Endothelial cell of umbilical vein (primary cell): ENCODE data around the gene CGNL1. TPM values are rescaled to one million over a fixed set of nuclear protein-coding genes. Genes with fewer than 3 reads are reported as not detected.

Experiments
- BruUV-seq: library from RNA; stranded (reverse); fragments of 400-500 nt; replicated peaks from 2 replicates; lab custom pipeline; 2021; lab: Mats Ljungman, UMichigan
- CTCF ChIA-PET: fragments of 300-600, 350-600 bp; sonication (Branson Sonifier 250); formaldehyde crosslinking; loops from one replicate; lab custom pipeline; 2021; ENCODE audit warnings: antibody characterized with exemption, inconsistent platforms; lab: Charles Lee
- POLR2A ChIA-PET: fragments of 300-600, 350-600 bp; sonication (Branson Sonifier 250); formaldehyde crosslinking; loops from one replicate; lab custom pipeline; 2021; ENCODE audit warnings: antibody characterized with exemption, inconsistent platforms; lab: Charles Lee
- DNase-seq: peaks from one replicate; pipeline ENCODE4 v3.0.0-alpha.2; 2011; ENCODE audit warnings: low read depth, low spot score
- FAIRE-seq: peaks from 2 replicates; lab custom pipeline; 2011; peaks lifted over from hg19 to GRCh38; lab: Jason Lieb, UNC
- H2AFZ ChIP-seq: 2 replicates; pipeline ENCODE4 v1.6.0; 2012; ENCODE audit warnings: low read depth, low read length, control low read depth, inconsistent platforms
- H3K27ac ChIP-seq: 2 replicates; pipeline ENCODE4 v1.5.1; 2011; ENCODE audit warnings: low read depth, mild to moderate bottlenecking, control low read depth, low read length, moderate library complexity; ENCODE audit not compliant: insufficient read depth
- H3K27me3 ChIP-seq, 2 experiments: 2 replicates each; pipeline versions ENCODE4 v1.6.0 to v1.6.1; 2011; ENCODE audit warnings: low read length in 2 of 2, mixed read lengths in 1 of 2; ENCODE audit not compliant: control insufficient read depth in 2 of 2, insufficient read depth in 2 of 2
- H3K36me3 ChIP-seq, 2 experiments: 2 replicates in 1 of 2; 3 replicates in 1 of 2; pipeline ENCODE4 v1.5.1; 2011; ENCODE audit warnings: low read length in 2 of 2, mild to moderate bottlenecking in 1 of 2, moderate library complexity in 1 of 2; ENCODE audit not compliant: control insufficient read depth in 2 of 2, insufficient read depth in 2 of 2; ENCODE audit errors: extremely low read depth in 1 of 2
- H3K4me1 ChIP-seq: 3 replicates; pipeline ENCODE4 v1.5.1; 2011; ENCODE audit warnings: mild to moderate bottlenecking, low read length; ENCODE audit not compliant: control insufficient read depth, insufficient read depth; ENCODE audit errors: extremely low read depth
- H3K4me2 ChIP-seq: 2 replicates; pipeline ENCODE4 v1.6.1; 2011; ENCODE audit warnings: low read length, control low read depth, mixed read lengths; ENCODE audit not compliant: insufficient read depth
- H3K4me3 ChIP-seq, 3 experiments: fragments of 200-600 bp in 1 of 3; sonication (generic), shearing (Covaris generic) in 1 of 3; replicated peaks in 1 of 3; 2 replicates each; pipeline ENCODE4 v1.5.1; 2011 to 2016; ENCODE audit warnings: control low read depth in 3 of 3, low read length in 3 of 3, mild to moderate bottlenecking in 2 of 3, inconsistent platforms in 1 of 3, low read depth in 1 of 3, moderate library complexity in 1 of 3; ENCODE audit not compliant: insufficient read depth in 1 of 3
- H3K79me2 ChIP-seq: 2 replicates; pipeline ENCODE4 v1.6.0; 2012; ENCODE audit warnings: low read length, inconsistent platforms; ENCODE audit not compliant: control insufficient read depth, insufficient read depth
- H3K9ac ChIP-seq: replicated peaks from 2 replicates; pipeline ENCODE3; 2011; ENCODE audit warnings: low read length, control low read depth; ENCODE audit not compliant: insufficient read depth; ENCODE audit errors: extremely low read depth
- H3K9me1 ChIP-seq: replicated peaks from 3 replicates; pipeline ENCODE4 v1.6.0; 2011; ENCODE audit warnings: mild to moderate bottlenecking, low read length; ENCODE audit not compliant: control insufficient read depth, insufficient read depth; ENCODE audit errors: extremely low read depth
- H3K9me3 ChIP-seq: replicated peaks from 2 replicates; pipeline ENCODE4 v1.5.1; 2012; ENCODE audit warnings: low read length, inconsistent platforms; ENCODE audit not compliant: control insufficient read depth, insufficient read depth
- H4K20me1 ChIP-seq: replicated peaks from 2 replicates; pipeline ENCODE3; 2011; ENCODE audit warnings: mild to moderate bottlenecking, low read length; ENCODE audit not compliant: control insufficient read depth, insufficient read depth; ENCODE audit errors: extremely low read depth
- CTCF ChIP-seq, 2 donors: IDR thresholded peaks; 1 replicate in 1 of 2; 2 replicates in 1 of 2; pipeline ENCODE4 v1.5.1; 2011; ENCODE audit warnings: low read length in 2 of 2, mild to moderate bottlenecking in 2 of 2, moderate library complexity in 2 of 2, control low read depth in 1 of 2, inconsistent platforms in 1 of 2, low read depth in 1 of 2; ENCODE audit not compliant: insufficient read depth in 1 of 2; ENCODE audit errors: extremely low read depth in 1 of 2
- EZH2 ChIP-seq: IDR thresholded peaks from 2 replicates; pipeline ENCODE4 v1.6.1; 2012; ENCODE audit warnings: borderline replicate concordance, low read depth, mild to moderate bottlenecking, moderate library complexity, low read length, inconsistent platforms; ENCODE audit not compliant: severe bottlenecking
- FOS ChIP-seq: IDR thresholded peaks from 2 replicates; pipeline ENCODE4 v1.6.1; 2011; ENCODE audit warnings: mild to moderate bottlenecking, low read length, moderate library complexity, borderline replicate concordance; ENCODE audit not compliant: insufficient read depth
- GATA2 ChIP-seq: IDR thresholded peaks from 2 replicates; pipeline ENCODE4 v1.7.0; 2011; ENCODE audit warnings: low read depth, mild to moderate bottlenecking, moderate library complexity, mixed read lengths, low read length; ENCODE audit not compliant: insufficient read length, insufficient read depth
- JUN ChIP-seq: IDR thresholded peaks from 2 replicates; pipeline ENCODE4 v1.6.1; 2011; ENCODE audit warnings: borderline replicate concordance, low read depth; ENCODE audit not compliant: insufficient read length, insufficient read depth
- MAX ChIP-seq: IDR thresholded peaks from 2 replicates; pipeline ENCODE4 v1.6.1; 2011; ENCODE audit not compliant: insufficient read depth, insufficient read length
- MYC ChIP-seq: IDR thresholded peaks from one replicate; pipeline ENCODE4 v1.6.1; 2011; ENCODE audit warnings: mild to moderate bottlenecking, low read depth, low read length
- POLR2A ChIP-seq: IDR thresholded peaks from 2 replicates; pipeline ENCODE4 v1.6.1; 2012; ENCODE audit warnings: low read depth, mild to moderate bottlenecking, control low read depth, low read length
- POLR2AphosphoS5 ChIP-seq: IDR thresholded peaks from 2 replicates; pipeline ENCODE4 v1.6.1; 2012; ENCODE audit warnings: low read depth, mild to moderate bottlenecking, control low read depth, low read length, moderate library complexity; ENCODE audit not compliant: insufficient read depth
- dilution Hi-C: fragments of 300-500 bp; cut with MboI; formaldehyde crosslinking; loops from one replicate; pipeline ENCODE4 v1.15.0; 2019; ENCODE audit warnings: low sequenced_read_pairs; ENCODE audit not compliant: extremely low pct_ligation_motif_present
- intact Hi-C: fragments of 100-400 bp; cut with micrococcal nuclease; formaldehyde crosslinking; loops from one replicate; pipeline ENCODE4 v1.10.0; 2022
- polyA plus RNA-seq, 4 experiments: library from polyadenylated mRNA; depleted of rRNA in 3 of 4; stranded (reverse) in 3 of 4; unstranded in 1 of 4; fragments of >200 nt; gene quantifications; 2 replicates each; pipeline versions ENCODE4 v1.2.1 to v1.2.3, GENCODE V29; 2011 to 2012; ENCODE audit warnings: missing spikeins in 1 of 4
- total RNA-seq: library from RNA; stranded (reverse); gene quantifications from 2 replicates; pipeline ENCODE4 v1.2.3, GENCODE V29; 2021

Gene CGNL1
- total and polyA plus RNA-seq, 2 donors (not counting 3 experiments of a cell fraction or from before 2014, with no cell fraction given), result 6.9 to 27.1 TPM

DNA sequence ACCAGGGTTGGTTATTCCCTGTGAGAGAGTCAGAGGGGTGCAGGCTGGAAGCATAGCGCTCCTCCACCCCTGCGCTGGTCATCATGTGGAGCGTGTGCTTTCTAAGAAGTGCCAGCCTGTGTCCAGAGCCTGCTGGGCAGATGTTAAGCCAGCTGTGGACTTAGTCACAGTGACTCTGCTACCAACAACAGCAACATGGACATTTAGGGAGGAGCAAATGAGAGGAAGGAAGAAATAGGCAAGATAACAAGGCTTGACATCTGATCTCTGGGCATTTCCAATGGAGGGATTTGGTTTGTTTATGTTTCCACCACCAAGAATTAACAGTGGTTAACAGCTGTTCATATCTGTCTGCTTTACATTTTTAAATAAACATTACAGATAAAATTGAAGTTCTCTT is 179.0 kb downstream of the CGNL1 start:
- CTCF ChIA-PET, result interaction anchor here (1.5 to 5.8 kb wide), 4 partner anchors 13 to 214 kb away, joined by 3 to 72 read pairs (median 8); no protein-coding TSS in a partner anchor
- Histone ChIP-seq H3K9me1 (no peaks in the 10 kb centered on the region), H3K4me3 (no peak overlapping the region), H3K79me2 (no peaks in the 10 kb centered on the region), H3K27ac (peak overlapping the region; percentile 94), H2AFZ (no peak overlapping the region), H3K4me2 (peak overlapping the region; percentile 32), H3K36me3 (no peaks in the 10 kb centered on the region), H3K27me3 (no peaks in the 10 kb centered on the region), H4K20me1 (no peaks in the 10 kb centered on the region), H3K9ac (peak overlapping the region; percentile 40), H3K4me1 (peaks cover 61% of the 10 kb centered on the region), H3K9me3 (no peaks in the 10 kb centered on the region)
- FAIRE-seq (peak; percentile 90), DNase-seq (peak; percentile 74)
- peak; percentile 46 for TF ChIP-seq POLR2AphosphoS5
- TF ChIP-seq MAX, result no peak
- TF ChIP-seq GATA2, result peak; percentile 76
- no peak for TF ChIP-seq EZH2
- TF ChIP-seq JUN, result peak; percentile 33
- no peak for TF ChIP-seq CTCF (IDR thresholded peaks at IDR 0.05; ENCODE audit: extremely low read depth in 1 of 2, insufficient read depth in 1 of 2, low read depth in 1 of 2, low read length in 2 of 2)
- TF ChIP-seq MYC, result no peak
- peak; percentile 54 for TF ChIP-seq FOS
- TF ChIP-seq POLR2A, result no peak
- intact Hi-C loops, result no loop called here
- dilution Hi-C loops, result no loop called here
- POLR2A ChIA-PET, result no interaction called here
- no TSS peak for BruUV-seq
